ENCODE results near the gene TDRKH. TPM values are rescaled to one million over a fixed set of nuclear protein-coding genes. Genes with fewer than 3 reads are reported as not detected.

Gene TDRKH
- total RNA-seq, 1 experiment from 2014 or later, result 25.7 TPM

DNA sequence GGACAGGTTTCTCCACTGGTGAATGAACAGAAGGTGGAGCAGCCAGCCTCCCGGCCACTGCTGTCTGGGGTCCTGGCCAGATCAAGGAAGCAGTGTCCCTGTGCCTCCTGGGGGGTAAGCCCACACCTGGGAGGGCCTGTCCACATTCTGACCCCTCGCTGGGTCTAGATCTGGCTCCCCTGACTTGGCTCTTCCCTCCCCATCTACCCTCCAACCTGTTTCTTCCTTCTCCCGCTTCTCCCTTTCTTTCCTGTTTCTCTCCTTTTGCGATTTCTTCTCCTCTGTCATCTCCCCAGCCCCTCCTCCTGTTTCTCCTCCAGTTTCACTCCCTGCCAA is 40.9 kb upstream of the TDRKH start:
- peaks cover 59% of the 10 kb centered on the region for H3K4me1 Mint-ChIP-seq (ENCODE audit: low read depth, unreplicated experiment)
- no peak overlapping the region for H3K27ac Mint-ChIP-seq (ENCODE audit: unreplicated experiment)
- H3K27me3 Mint-ChIP-seq (ENCODE audit: unreplicated experiment), result no peaks in the 10 kb centered on the region
- H3K9me3 Mint-ChIP-seq (ENCODE audit: low read depth, unreplicated experiment), result no peaks in the 10 kb centered on the region
- CTCF ChIA-PET, result interaction anchor here (0.6 to 1.4 kb wide), 7 partner anchors 8 to 331 kb away, joined by 3 to 6 read pairs (median 4); partner anchors contain the start of gene C2CD4D
- intact Hi-C loops (cut with micrococcal nuclease; ENCODE audit: unreplicated experiment), result loop anchor here (10.0 kb wide), 1 partner anchor 636 kb away; the partner anchor contains the start of genes PIP5K1A and VPS72
- peaks cover under 1% of the 10 kb centered on the region for H3K36me3 Mint-ChIP-seq (ENCODE audit: insufficient read depth, unreplicated experiment)
- TF ChIP-seq CTCF (IDR thresholded peaks at IDR 0.05; ENCODE audit: unreplicated experiment), result no peak
- H3K4me3 Mint-ChIP-seq (ENCODE audit: low read depth, unreplicated experiment), result peak overlapping the region; percentile 2
- no peak for DNase-seq
- BruUV-seq (replicated peaks), result no TSS peak

DNA sequence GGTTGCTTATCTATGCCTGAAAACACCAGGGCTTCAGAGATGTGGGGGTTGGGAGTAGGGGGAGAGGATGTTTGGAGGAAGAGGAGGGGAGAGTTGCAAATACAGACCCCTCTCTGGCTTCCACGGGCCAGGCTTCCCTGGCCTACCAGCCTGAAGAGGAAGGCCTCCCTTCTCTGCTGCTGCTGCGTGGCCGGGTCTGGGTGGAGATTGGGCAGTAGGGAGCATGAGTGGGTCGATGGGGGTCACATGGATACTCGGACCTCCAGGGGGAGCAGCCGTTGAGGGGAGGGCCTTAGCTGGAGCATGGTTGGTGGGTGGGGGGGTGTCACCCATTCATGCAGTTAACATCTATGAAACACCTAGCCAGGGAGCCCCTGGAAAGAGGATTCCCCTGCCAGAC is 39.8 kb upstream of the TDRKH start:
- H3K27ac Mint-ChIP-seq (ENCODE audit: unreplicated experiment), result no peak overlapping the region
- peaks cover 7% of the 10 kb centered on the region for H3K27me3 Mint-ChIP-seq (ENCODE audit: unreplicated experiment)
- CTCF ChIA-PET, result interaction anchor here (0.6 to 1.4 kb wide), 4 partner anchors 9 to 132 kb away, joined by 3 to 6 read pairs (median 4); partner anchors contain the start of gene C2CD4D
- no peaks in the 10 kb centered on the region for H3K36me3 Mint-ChIP-seq (ENCODE audit: insufficient read depth, unreplicated experiment)
- H3K4me3 Mint-ChIP-seq (ENCODE audit: low read depth, unreplicated experiment), result no peak overlapping the region
- TF ChIP-seq CTCF (IDR thresholded peaks at IDR 0.05; ENCODE audit: unreplicated experiment), result no peak
- intact Hi-C loops (cut with micrococcal nuclease; ENCODE audit: unreplicated experiment), result loop anchor here (10.0 kb wide), 1 partner anchor 635 kb away; the partner anchor contains the start of genes PIP5K1A and VPS72
- H3K9me3 Mint-ChIP-seq (ENCODE audit: low read depth, unreplicated experiment), result no peaks in the 10 kb centered on the region
- no peak for DNase-seq
- H3K4me1 Mint-ChIP-seq (ENCODE audit: low read depth, unreplicated experiment), result peaks cover 50% of the 10 kb centered on the region
- BruUV-seq (replicated peaks), result no TSS peak

- TF ChIP-seq CTCF (IDR thresholded peaks at IDR 0.05; ENCODE audit: unreplicated experiment), result no peak
- no peak overlapping the region for H3K4me3 Mint-ChIP-seq (ENCODE audit: low read depth, unreplicated experiment)
- intact Hi-C loops (cut with micrococcal nuclease; ENCODE audit: unreplicated experiment), result loop anchor here (10.0 kb wide), 1 partner anchor 635 kb away; the partner anchor contains the start of genes PIP5K1A and VPS72
- no peaks in the 10 kb centered on the region for H3K9me3 Mint-ChIP-seq (ENCODE audit: low read depth, unreplicated experiment)
- H3K27ac Mint-ChIP-seq (ENCODE audit: unreplicated experiment), result no peak overlapping the region
- H3K27me3 Mint-ChIP-seq (ENCODE audit: unreplicated experiment), result peaks cover 12% of the 10 kb centered on the region
- no peaks in the 10 kb centered on the region for H3K36me3 Mint-ChIP-seq (ENCODE audit: insufficient read depth, unreplicated experiment)
- peaks cover 50% of the 10 kb centered on the region for H3K4me1 Mint-ChIP-seq (ENCODE audit: low read depth, unreplicated experiment)
- CTCF ChIA-PET, result interaction anchor here (0.6 kb wide), 1 partner anchor 133 kb away, joined by 3 read pairs; no protein-coding TSS in a partner anchor
- no TSS peak for BruUV-seq (replicated peaks)
- no peak for DNase-seq
Measured at GRCh38 chr1:151829352-151830046, 39.2 kb upstream of the TDRKH start.

GRCh38 chr1:151828921-151829320 is 38.6 kb upstream of the TDRKH start:
- BruUV-seq (replicated peaks), result no TSS peak

More at GRCh38 chr1:151828921-151829320, 38.6 kb upstream of the TDRKH start:
- H3K27me3 Mint-ChIP-seq (ENCODE audit: unreplicated experiment), result peaks cover 17% of the 10 kb centered on the region
- no peak for TF ChIP-seq CTCF (IDR thresholded peaks at IDR 0.05; ENCODE audit: unreplicated experiment)
- no peak overlapping the region for H3K27ac Mint-ChIP-seq (ENCODE audit: unreplicated experiment)
- peaks cover 50% of the 10 kb centered on the region for H3K4me1 Mint-ChIP-seq (ENCODE audit: low read depth, unreplicated experiment)
- CTCF ChIA-PET, result no interaction called here
- intact Hi-C loops (cut with micrococcal nuclease; ENCODE audit: unreplicated experiment), result no loop called here
- H3K9me3 Mint-ChIP-seq (ENCODE audit: low read depth, unreplicated experiment), result no peaks in the 10 kb centered on the region
- no peaks in the 10 kb centered on the region for H3K36me3 Mint-ChIP-seq (ENCODE audit: insufficient read depth, unreplicated experiment)
- H3K4me3 Mint-ChIP-seq (ENCODE audit: low read depth, unreplicated experiment), result no peak overlapping the region
- DNase-seq, result no peak

Data from Calu3 (cell line).